Endothelial cell of umbilical vein (primary cell): ENCODE results near the gene PDE8B. TPM values are rescaled to one million over a fixed set of nuclear protein-coding genes. Genes with fewer than 3 reads are reported as not detected.

Experiments used
- BruUV-seq: library from RNA; stranded (reverse); fragments of 400-500 nt; replicated peaks from 2 replicates; lab custom pipeline; 2021; lab: Mats Ljungman, UMichigan
- CTCF ChIA-PET: fragments of 300-600, 350-600 bp; sonication (Branson Sonifier 250); formaldehyde crosslinking; loops from one replicate; lab custom pipeline; 2021; ENCODE audit warnings: antibody characterized with exemption, inconsistent platforms; lab: Charles Lee
- POLR2A ChIA-PET: fragments of 300-600, 350-600 bp; sonication (Branson Sonifier 250); formaldehyde crosslinking; loops from one replicate; lab custom pipeline; 2021; ENCODE audit warnings: antibody characterized with exemption, inconsistent platforms; lab: Charles Lee
- DNase-seq: peaks from one replicate; pipeline ENCODE4 v3.0.0-alpha.2; 2011; ENCODE audit warnings: low read depth, low spot score
- FAIRE-seq: peaks from 2 replicates; lab custom pipeline; 2011; peaks lifted over from hg19 to GRCh38; lab: Jason Lieb, UNC
- H2AFZ ChIP-seq: 2 replicates; pipeline ENCODE4 v1.6.0; 2012; ENCODE audit warnings: low read depth, low read length, control low read depth, inconsistent platforms
- H3K27ac ChIP-seq: 2 replicates; pipeline ENCODE4 v1.5.1; 2011; ENCODE audit warnings: low read depth, mild to moderate bottlenecking, control low read depth, low read length, moderate library complexity; ENCODE audit not compliant: insufficient read depth
- H3K27me3 ChIP-seq, 2 experiments: 2 replicates each; pipeline versions ENCODE4 v1.6.0 to v1.6.1; 2011; ENCODE audit warnings: low read length in 2 of 2, mixed read lengths in 1 of 2; ENCODE audit not compliant: control insufficient read depth in 2 of 2, insufficient read depth in 2 of 2
- H3K36me3 ChIP-seq, 2 experiments: 2 replicates in 1 of 2; 3 replicates in 1 of 2; pipeline ENCODE4 v1.5.1; 2011; ENCODE audit warnings: low read length in 2 of 2, mild to moderate bottlenecking in 1 of 2, moderate library complexity in 1 of 2; ENCODE audit not compliant: control insufficient read depth in 2 of 2, insufficient read depth in 2 of 2; ENCODE audit errors: extremely low read depth in 1 of 2
- H3K4me1 ChIP-seq: 3 replicates; pipeline ENCODE4 v1.5.1; 2011; ENCODE audit warnings: mild to moderate bottlenecking, low read length; ENCODE audit not compliant: control insufficient read depth, insufficient read depth; ENCODE audit errors: extremely low read depth
- H3K4me2 ChIP-seq: 2 replicates; pipeline ENCODE4 v1.6.1; 2011; ENCODE audit warnings: low read length, control low read depth, mixed read lengths; ENCODE audit not compliant: insufficient read depth
- H3K4me3 ChIP-seq, 3 experiments: fragments of 200-600 bp in 1 of 3; sonication (generic), shearing (Covaris generic) in 1 of 3; replicated peaks in 1 of 3; 2 replicates each; pipeline ENCODE4 v1.5.1; 2011 to 2016; ENCODE audit warnings: control low read depth in 3 of 3, low read length in 3 of 3, mild to moderate bottlenecking in 2 of 3, inconsistent platforms in 1 of 3, low read depth in 1 of 3, moderate library complexity in 1 of 3; ENCODE audit not compliant: insufficient read depth in 1 of 3
- H3K79me2 ChIP-seq: 2 replicates; pipeline ENCODE4 v1.6.0; 2012; ENCODE audit warnings: low read length, inconsistent platforms; ENCODE audit not compliant: control insufficient read depth, insufficient read depth
- H3K9ac ChIP-seq: replicated peaks from 2 replicates; pipeline ENCODE3; 2011; ENCODE audit warnings: low read length, control low read depth; ENCODE audit not compliant: insufficient read depth; ENCODE audit errors: extremely low read depth
- H3K9me1 ChIP-seq: replicated peaks from 3 replicates; pipeline ENCODE4 v1.6.0; 2011; ENCODE audit warnings: mild to moderate bottlenecking, low read length; ENCODE audit not compliant: control insufficient read depth, insufficient read depth; ENCODE audit errors: extremely low read depth
- H3K9me3 ChIP-seq: replicated peaks from 2 replicates; pipeline ENCODE4 v1.5.1; 2012; ENCODE audit warnings: low read length, inconsistent platforms; ENCODE audit not compliant: control insufficient read depth, insufficient read depth
- H4K20me1 ChIP-seq: replicated peaks from 2 replicates; pipeline ENCODE3; 2011; ENCODE audit warnings: mild to moderate bottlenecking, low read length; ENCODE audit not compliant: control insufficient read depth, insufficient read depth; ENCODE audit errors: extremely low read depth
- EZH2 ChIP-seq: IDR thresholded peaks from 2 replicates; pipeline ENCODE4 v1.6.1; 2012; ENCODE audit warnings: borderline replicate concordance, low read depth, mild to moderate bottlenecking, moderate library complexity, low read length, inconsistent platforms; ENCODE audit not compliant: severe bottlenecking
- FOS ChIP-seq: IDR thresholded peaks from 2 replicates; pipeline ENCODE4 v1.6.1; 2011; ENCODE audit warnings: mild to moderate bottlenecking, low read length, moderate library complexity, borderline replicate concordance; ENCODE audit not compliant: insufficient read depth
- GATA2 ChIP-seq: IDR thresholded peaks from 2 replicates; pipeline ENCODE4 v1.7.0; 2011; ENCODE audit warnings: low read depth, mild to moderate bottlenecking, moderate library complexity, mixed read lengths, low read length; ENCODE audit not compliant: insufficient read length, insufficient read depth
- JUN ChIP-seq: IDR thresholded peaks from 2 replicates; pipeline ENCODE4 v1.6.1; 2011; ENCODE audit warnings: borderline replicate concordance, low read depth; ENCODE audit not compliant: insufficient read length, insufficient read depth
- MYC ChIP-seq: IDR thresholded peaks from one replicate; pipeline ENCODE4 v1.6.1; 2011; ENCODE audit warnings: mild to moderate bottlenecking, low read depth, low read length
- POLR2A ChIP-seq: IDR thresholded peaks from 2 replicates; pipeline ENCODE4 v1.6.1; 2012; ENCODE audit warnings: low read depth, mild to moderate bottlenecking, control low read depth, low read length
- POLR2AphosphoS5 ChIP-seq: IDR thresholded peaks from 2 replicates; pipeline ENCODE4 v1.6.1; 2012; ENCODE audit warnings: low read depth, mild to moderate bottlenecking, control low read depth, low read length, moderate library complexity; ENCODE audit not compliant: insufficient read depth
- dilution Hi-C: fragments of 300-500 bp; cut with MboI; formaldehyde crosslinking; loops from one replicate; pipeline ENCODE4 v1.15.0; 2019; ENCODE audit warnings: low sequenced_read_pairs; ENCODE audit not compliant: extremely low pct_ligation_motif_present
- intact Hi-C: fragments of 100-400 bp; cut with micrococcal nuclease; formaldehyde crosslinking; loops from one replicate; pipeline ENCODE4 v1.10.0; 2022
- polyA plus RNA-seq, 4 experiments: library from polyadenylated mRNA; depleted of rRNA in 3 of 4; stranded (reverse) in 3 of 4; unstranded in 1 of 4; fragments of >200 nt; gene quantifications; 2 replicates each; pipeline versions ENCODE4 v1.2.1 to v1.2.3, GENCODE V29; 2011 to 2012; ENCODE audit warnings: missing spikeins in 1 of 4
- total RNA-seq: library from RNA; stranded (reverse); gene quantifications from 2 replicates; pipeline ENCODE4 v1.2.3, GENCODE V29; 2021
- TF ChIP-seq, protein P1 (sequence below), 2 donors: IDR thresholded peaks; 1 replicate in 1 of 2; 2 replicates in 1 of 2; pipeline ENCODE4 v1.5.1; 2011; ENCODE audit warnings: low read length in 2 of 2, mild to moderate bottlenecking in 2 of 2, moderate library complexity in 2 of 2, control low read depth in 1 of 2, inconsistent platforms in 1 of 2, low read depth in 1 of 2; ENCODE audit not compliant: insufficient read depth in 1 of 2; ENCODE audit errors: extremely low read depth in 1 of 2
- TF ChIP-seq, protein P2 (sequence below): IDR thresholded peaks from 2 replicates; pipeline ENCODE4 v1.6.1; 2011; ENCODE audit not compliant: insufficient read depth, insufficient read length

Gene PDE8B
- total and polyA plus RNA-seq, 2 donors (not counting 3 experiments of a cell fraction or from before 2014, with no cell fraction given) = not detected

DNA sequence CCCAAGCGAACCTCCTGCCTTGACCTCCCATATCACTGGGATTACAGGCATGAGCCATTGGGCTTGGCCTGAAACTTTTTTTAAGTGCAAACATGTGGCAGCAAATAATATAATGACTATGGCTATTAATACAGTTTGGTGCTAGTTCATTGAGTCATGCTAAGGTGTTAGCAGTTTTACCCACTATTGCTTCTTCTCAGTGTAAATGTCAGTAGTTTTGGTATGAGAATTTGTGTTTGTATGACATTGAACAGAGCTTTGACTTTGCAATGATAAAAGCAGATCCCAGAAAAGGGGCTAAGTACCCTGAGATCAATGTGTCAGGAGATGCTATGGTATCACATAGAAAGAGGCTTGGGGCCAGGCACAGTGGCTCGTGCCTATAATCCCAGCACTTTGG lies 214.4 kb downstream of the PDE8B start:
- H3K4me2 ChIP-seq = no peak overlapping the region
- no peaks in the 10 kb centered on the region for H3K79me2 ChIP-seq
- no peaks in the 10 kb centered on the region for H3K9me3 ChIP-seq
- BruUV-seq = no TSS peak
- ChIA-PET POLR2A (no interaction called here), CTCF (no interaction called here)
- DNase-seq (no peak), FAIRE-seq (no peak)
- intact Hi-C loops (no loop called here), dilution Hi-C loops (no loop called here)
- peaks cover 0 to 3% of the 10 kb centered on the region in 2 experiments for H3K36me3 ChIP-seq
- peaks cover 0 to 2% of the 10 kb centered on the region in 2 experiments for H3K27me3 ChIP-seq
- no peak for TF ChIP-seq MYC
- TF ChIP-seq, protein P1, sequence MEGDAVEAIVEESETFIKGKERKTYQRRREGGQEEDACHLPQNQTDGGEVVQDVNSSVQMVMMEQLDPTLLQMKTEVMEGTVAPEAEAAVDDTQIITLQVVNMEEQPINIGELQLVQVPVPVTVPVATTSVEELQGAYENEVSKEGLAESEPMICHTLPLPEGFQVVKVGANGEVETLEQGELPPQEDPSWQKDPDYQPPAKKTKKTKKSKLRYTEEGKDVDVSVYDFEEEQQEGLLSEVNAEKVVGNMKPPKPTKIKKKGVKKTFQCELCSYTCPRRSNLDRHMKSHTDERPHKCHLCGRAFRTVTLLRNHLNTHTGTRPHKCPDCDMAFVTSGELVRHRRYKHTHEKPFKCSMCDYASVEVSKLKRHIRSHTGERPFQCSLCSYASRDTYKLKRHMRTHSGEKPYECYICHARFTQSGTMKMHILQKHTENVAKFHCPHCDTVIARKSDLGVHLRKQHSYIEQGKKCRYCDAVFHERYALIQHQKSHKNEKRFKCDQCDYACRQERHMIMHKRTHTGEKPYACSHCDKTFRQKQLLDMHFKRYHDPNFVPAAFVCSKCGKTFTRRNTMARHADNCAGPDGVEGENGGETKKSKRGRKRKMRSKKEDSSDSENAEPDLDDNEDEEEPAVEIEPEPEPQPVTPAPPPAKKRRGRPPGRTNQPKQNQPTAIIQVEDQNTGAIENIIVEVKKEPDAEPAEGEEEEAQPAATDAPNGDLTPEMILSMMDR (IDR thresholded peaks at IDR 0.05; ENCODE audit: extremely low read depth in 1 of 2, insufficient read depth in 1 of 2, low read depth in 1 of 2, low read length in 2 of 2) = no peak
- no peak for TF ChIP-seq POLR2AphosphoS5
- TF ChIP-seq FOS = no peak
- TF ChIP-seq, protein P2, sequence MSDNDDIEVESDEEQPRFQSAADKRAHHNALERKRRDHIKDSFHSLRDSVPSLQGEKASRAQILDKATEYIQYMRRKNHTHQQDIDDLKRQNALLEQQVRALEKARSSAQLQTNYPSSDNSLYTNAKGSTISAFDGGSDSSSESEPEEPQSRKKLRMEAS = no peak
- TF ChIP-seq GATA2 = no peak
- TF ChIP-seq JUN = no peak
- no peak for TF ChIP-seq POLR2A
- no peak for TF ChIP-seq EZH2
- no peak overlapping the region for H2AFZ ChIP-seq
- H3K4me1 ChIP-seq = no peaks in the 10 kb centered on the region
- no peaks in the 10 kb centered on the region for H3K9me1 ChIP-seq
- H3K4me3 ChIP-seq = no peak overlapping the region
- no peaks in the 10 kb centered on the region for H4K20me1 ChIP-seq
- H3K27ac ChIP-seq = no peak overlapping the region
- H3K9ac ChIP-seq = no peak overlapping the region
